GM19193 (cell line): ENCODE measurements around the gene SPSB3.
A peak's percentile ranks its signal among the peaks of the same experiment; 100 is the strongest.

Source experiments
- POLR2A ChIP-seq: IDR thresholded peaks from 4 replicates; pipeline ENCODE4 v1.6.1; 2011; ENCODE audit not compliant: insufficient read depth, insufficient read length; ENCODE audit errors: extremely low read depth

The SPSB3 gene

GRCh38 chr16:1775846-1776671 is 6.3 kb downstream of the SPSB3 start:
- no peak for TF ChIP-seq POLR2A

GRCh38 chr16:1775006-1775845 is 7.1 kb downstream of the SPSB3 start:
- no peak for TF ChIP-seq POLR2A

DNA sequence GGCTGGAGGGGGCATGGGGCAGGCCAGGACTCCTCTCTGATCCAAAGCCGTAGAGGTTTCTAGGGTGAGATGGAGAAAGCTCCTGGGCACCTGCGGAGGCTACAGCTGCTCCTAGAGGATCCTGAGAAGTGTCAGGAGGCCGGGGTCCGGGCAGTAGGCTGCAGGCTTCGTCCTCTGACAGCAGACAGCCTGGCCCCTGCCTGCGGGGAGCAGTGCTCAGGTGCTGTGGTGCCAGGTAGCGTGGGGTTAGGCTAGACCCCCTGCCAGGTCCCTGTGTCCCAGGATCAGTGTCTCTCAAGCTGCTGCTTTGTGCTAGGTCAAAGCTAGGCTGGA is 8.0 kb downstream of the SPSB3 start:
- no peak for TF ChIP-seq POLR2A

DNA sequence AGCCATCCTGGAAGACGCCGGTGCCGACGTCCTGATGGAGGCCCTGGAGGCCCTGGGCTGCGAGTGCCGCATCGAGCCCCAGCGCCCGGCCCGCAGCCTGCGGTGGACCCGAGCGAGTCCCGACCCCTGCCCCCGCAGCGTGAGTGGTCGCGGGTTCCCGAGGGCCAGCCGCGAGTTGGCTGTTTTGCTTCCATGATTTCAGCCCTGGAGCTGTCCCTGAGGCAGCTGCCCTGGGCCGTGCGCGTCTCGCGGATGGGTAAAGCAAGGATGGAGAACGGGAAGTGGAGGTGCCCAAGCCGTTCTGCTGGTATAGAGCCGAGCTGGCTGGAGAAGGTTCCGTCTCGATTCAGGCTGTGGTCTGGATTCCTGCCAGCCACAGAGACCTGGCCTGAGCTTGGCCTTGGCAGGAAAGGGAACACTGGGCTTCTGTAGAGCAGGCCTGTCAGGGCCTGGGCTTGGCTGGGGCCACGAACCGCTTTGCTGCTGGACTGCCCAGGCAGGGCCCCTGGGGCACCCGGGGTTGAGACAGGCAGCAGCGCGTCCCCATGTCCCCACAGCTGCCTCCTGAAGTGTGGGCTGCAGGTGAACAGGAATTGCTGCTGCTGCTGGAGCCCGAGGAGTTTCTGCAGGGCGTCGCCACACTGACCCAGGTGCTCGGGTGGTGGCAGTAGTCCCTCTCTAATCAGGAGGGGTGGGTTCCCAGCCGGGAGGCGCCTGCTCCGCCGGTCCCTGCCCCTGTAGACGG is 8.5 kb downstream of the SPSB3 start:
- no peak for TF ChIP-seq POLR2A

DNA sequence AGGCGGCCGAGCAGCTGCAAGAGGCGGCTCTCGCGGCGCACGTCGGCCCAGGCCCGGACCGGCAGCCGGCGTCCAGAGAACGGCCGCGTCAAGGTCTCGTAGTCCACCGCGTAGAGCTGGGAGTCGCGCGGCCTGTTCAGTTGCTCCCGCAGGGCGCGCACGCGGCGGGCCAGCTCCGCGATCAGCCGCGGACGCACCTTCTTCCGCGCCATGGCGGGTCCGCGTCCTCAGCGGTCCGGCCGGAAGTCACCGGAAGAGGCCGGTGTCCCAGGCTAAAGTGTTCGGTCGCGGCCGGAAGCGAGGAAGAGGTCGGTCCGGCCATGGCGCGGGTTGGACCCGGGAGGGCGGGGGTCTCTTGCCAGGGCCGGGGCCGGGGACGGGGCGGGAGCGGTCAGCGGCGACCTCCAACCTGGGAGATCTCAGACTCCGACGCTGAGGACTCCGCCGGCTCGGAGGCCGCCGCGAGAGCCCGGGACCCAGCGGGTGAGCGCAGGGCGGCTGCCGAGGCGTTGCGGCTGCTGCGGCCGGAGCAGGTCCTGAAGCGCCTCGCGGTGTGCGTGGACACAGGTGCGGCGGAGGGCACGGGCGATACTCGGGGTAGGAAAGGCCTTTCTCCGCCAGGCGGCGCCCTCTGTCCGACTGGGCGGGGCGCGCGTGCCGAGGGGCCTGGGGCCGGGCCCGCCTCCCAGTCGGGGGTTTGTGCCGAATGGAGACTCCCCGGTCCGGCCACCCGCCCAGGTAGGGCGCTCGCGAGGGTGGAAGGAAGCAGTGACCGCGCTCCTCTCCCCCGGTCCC is 9.3 kb downstream of the SPSB3 start, which contains the start of gene MRPS34:
MRPS34 (minus strand) TSS at position 227 of the 795 bp plus-strand sequence; CDS start at position 212, 15 bp downstream.
- TF ChIP-seq POLR2A: peak; percentile 89

- TF ChIP-seq POLR2A: no peak
Measured at GRCh38 chr16:1772362-1772907, 9.9 kb downstream of the SPSB3 start, which contains the start of gene EME2. Gene EME2, plus strand, starts transcription at chr16:1772810. Its CDS starts 418 bp downstream, at chr16:1773228.

DNA sequence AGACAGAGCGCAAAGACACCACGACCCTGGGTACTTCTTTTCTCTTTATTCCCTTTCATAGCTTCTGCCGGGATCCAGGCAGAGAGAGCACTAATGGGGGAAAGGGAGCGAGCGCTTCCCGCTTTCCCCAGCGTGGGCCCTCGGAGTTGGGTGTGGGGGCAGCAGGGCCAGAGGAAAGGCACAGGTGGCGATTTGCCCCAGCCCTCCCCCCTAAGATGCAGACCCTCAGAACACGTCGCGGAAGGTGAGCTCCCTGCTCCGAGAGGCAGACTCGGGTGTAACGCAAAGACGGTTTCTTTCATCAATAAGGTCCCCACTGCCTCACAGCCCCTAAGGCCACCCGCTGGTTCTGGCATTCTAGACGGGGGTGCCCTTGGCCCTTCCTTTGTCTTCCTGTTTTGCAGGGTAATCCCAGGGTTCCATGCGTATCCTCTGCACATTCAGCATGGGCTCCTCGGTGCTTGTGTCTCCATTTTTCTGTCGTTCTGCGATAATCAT is 10.5 kb downstream of the SPSB3 start:
- no peak for TF ChIP-seq POLR2A

DNA sequence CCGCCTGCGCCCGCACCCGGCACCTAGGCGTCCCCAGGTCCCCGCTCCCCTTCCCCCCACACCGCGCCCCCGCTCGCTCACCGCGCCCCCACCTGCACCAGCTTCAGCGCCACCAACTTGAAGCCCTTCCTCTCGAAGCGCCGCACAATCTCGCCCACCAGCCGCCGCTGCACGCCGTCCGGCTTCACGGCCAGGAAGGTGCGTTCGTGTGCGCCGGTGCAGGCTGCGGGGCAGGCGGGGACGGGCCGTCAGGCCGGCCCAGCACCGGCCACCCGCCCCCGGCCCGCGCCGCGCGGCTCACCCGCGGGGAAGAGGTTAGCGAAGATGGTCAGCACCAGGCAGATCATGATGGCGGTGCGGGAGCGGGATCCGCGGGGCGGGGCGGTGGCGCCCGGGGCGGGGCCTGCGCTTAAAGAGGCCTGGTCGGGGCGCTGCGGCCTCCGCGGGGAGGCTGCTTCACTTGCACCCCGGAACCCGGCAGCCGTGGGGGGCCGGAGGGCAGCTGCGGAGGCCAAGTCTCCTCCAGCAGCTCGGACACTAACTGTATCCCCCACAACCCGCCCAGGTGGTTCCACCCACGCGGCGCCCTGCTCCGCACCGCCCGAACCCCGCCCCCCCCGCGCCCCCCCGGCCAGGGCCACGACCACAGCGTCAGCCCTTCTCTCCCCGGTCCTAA is 11.0 kb downstream of the SPSB3 start, which contains the start of gene NME3:
NME3 (minus strand) TSS at position 356 of the 676 bp plus-strand sequence; CDS start at position 347, 9 bp downstream.
- peak; percentile 42 for TF ChIP-seq POLR2A

GRCh38 chr16:1770328-1771187 is 11.8 kb downstream of the SPSB3 start:
- peak; percentile 45 for TF ChIP-seq POLR2A

DNA sequence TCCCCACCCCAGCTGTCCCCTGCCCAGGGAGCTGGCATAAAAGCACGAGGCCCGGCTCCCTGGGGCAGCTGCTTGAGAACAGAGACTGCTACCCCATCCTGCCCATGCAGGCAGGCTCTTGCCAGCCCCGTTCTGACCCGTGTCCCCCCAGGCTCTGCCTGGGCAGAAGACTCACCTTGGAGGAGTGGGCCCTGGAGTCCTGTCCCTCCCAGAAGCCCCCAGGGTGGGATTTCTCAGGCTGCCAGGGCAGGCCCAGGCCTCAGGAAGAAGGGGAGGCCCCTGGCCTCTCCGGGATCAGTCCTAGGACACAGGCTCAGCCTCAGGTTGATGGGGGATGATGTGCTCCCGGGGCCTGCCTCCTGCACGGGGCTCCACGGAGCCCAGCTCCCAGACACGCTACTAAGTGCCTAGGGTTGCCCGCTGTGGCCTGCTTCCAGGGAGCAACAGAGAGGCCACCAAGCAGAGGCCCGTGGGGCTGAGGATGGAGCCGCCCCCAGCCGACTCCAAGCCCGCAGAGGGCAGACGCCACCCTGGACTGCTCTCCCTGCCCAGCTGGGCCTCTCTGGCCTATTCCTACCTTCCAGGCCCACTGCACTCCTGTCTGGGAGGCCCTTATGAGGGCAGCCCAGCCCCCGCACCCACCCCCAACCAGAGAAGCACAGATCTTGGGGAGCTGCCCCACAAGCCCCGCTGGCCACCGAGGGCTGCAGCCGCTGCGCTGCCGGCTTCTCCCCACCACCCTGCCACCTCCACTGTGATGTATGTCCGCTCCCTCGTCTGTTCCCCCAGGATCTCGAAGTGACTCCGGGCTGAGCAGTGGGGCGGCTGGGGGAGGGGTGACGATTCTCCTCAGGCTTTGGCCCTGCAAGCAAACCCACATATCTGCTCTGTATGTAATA is 12.7 kb downstream of the SPSB3 start:
- TF ChIP-seq POLR2A: no peak

DNA sequence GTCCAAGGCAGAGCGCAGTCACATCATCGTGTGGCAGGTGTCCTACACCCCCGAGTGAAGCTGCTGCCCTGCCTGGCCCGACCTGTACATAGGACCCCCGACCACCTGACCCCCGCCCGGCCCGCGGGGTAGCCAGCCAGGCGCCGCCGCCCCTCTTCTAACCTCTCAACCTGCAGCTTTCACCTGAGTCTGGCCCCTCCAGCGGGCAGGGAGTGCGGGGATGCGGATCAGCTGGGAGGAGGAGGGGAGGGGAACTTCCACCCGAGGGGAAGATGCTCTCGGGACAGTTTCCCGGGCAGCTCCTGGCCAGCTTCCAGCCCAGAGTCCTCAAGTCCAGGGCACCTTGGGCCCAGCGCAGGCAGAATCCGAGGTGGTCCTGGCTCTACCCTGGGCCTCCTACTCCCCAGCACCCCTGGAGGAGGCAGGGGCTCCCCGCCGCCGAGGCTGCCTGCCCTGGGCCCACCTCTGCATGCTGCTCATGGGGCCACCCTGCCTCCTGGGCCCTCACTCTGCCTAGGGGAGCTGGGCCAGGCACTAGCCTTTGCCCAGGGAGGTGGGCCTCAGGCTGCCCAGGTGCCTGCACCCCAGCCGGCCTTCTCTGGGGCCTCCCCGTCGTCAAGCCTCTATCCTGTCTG is 13.5 kb downstream of the SPSB3 start:
- TF ChIP-seq POLR2A: peak; percentile 11
